ENCODE data around the gene CELF2. TPM values are rescaled to one million over a fixed set of nuclear protein-coding genes. Genes with fewer than 3 reads are reported as not detected.

The CELF2 gene
- total RNA-seq, 1 donor from 2014 or later = 31.6 TPM

- H3K36me3 ChIP-seq = no peaks in the 10 kb centered on the region
- H3K9ac ChIP-seq = no peak overlapping the region
- no peaks in the 10 kb centered on the region for H3K9me3 Mint-ChIP-seq
- no peak overlapping the region for H3K27ac ChIP-seq
- no peaks in the 10 kb centered on the region for H3K27me3 ChIP-seq
- peaks cover 7% of the 10 kb centered on the region for H3K36me3 Mint-ChIP-seq
- no peaks in the 10 kb centered on the region for H4K20me1 ChIP-seq (ENCODE audit: low read depth)
- H3F3A ChIP-seq (ENCODE audit: low read depth) = no peaks in the 10 kb centered on the region
- no peak overlapping the region for H3K4me3 Mint-ChIP-seq
- DNase-seq (ENCODE audit: low spot score) = no peak
- no peaks in the 10 kb centered on the region for H3K79me2 ChIP-seq (ENCODE audit: low read depth)
- peaks cover 10% of the 10 kb centered on the region for H3K4me1 Mint-ChIP-seq
- no peaks in the 10 kb centered on the region for H3K4me1 ChIP-seq
- H2AFZ ChIP-seq (replicated peaks) = no peak overlapping the region
- TF ChIP-seq CTCF (IDR thresholded peaks at IDR 0.05) (no peak), EZH2phosphoT487 (IDR thresholded peaks at IDR 0.05) (no peak), EZH2 (IDR thresholded peaks at IDR 0.05) (no peak)
- peaks cover 2% of the 10 kb centered on the region for H3K27me3 Mint-ChIP-seq (ENCODE audit: insufficient read depth, low read depth)
- no peak overlapping the region for H3K4me3 ChIP-seq
- H3K27ac Mint-ChIP-seq = no peak overlapping the region
- no peak overlapping the region for H3K4me2 ChIP-seq
- H3K9me3 ChIP-seq (ENCODE audit: low read depth) = no peaks in the 10 kb centered on the region
Measured at GRCh38 chr10:11260170-11260569, 242.5 kb downstream of the CELF2 start.

- no peak overlapping the region for H3K4me2 ChIP-seq
- H3K9me3 ChIP-seq (ENCODE audit: low read depth) = no peaks in the 10 kb centered on the region
- no peaks in the 10 kb centered on the region for H3K79me2 ChIP-seq (ENCODE audit: low read depth)
- no peak for DNase-seq (ENCODE audit: low spot score)
- no peak for TF ChIP-seq EZH2 (IDR thresholded peaks at IDR 0.05)
- TF ChIP-seq CTCF (IDR thresholded peaks at IDR 0.05) = no peak
- TF ChIP-seq EZH2phosphoT487 (IDR thresholded peaks at IDR 0.05) = no peak
- no peaks in the 10 kb centered on the region for H4K20me1 ChIP-seq (ENCODE audit: low read depth)
- H3K9ac ChIP-seq = no peak overlapping the region
- Mint-ChIP-seq H3K27ac (no peak overlapping the region), H3K4me1 (peaks cover 19% of the 10 kb centered on the region), H3K4me3 (no peak overlapping the region), H3K27me3 (ENCODE audit: insufficient read depth, low read depth) (no peaks in the 10 kb centered on the region), H3K9me3 (no peaks in the 10 kb centered on the region), H3K36me3 (peaks cover 5% of the 10 kb centered on the region)
- H3F3A ChIP-seq (ENCODE audit: low read depth) = peaks cover 2% of the 10 kb centered on the region
- no peak overlapping the region for H3K4me3 ChIP-seq
- H2AFZ ChIP-seq (replicated peaks) = no peak overlapping the region
- H3K27ac ChIP-seq = no peak overlapping the region
- H3K27me3 ChIP-seq = no peaks in the 10 kb centered on the region
- no peaks in the 10 kb centered on the region for H3K36me3 ChIP-seq
- peaks cover 6% of the 10 kb centered on the region for H3K4me1 ChIP-seq
Measured at GRCh38 chr10:11261143-11261542, 243.5 kb downstream of the CELF2 start.

DNA sequence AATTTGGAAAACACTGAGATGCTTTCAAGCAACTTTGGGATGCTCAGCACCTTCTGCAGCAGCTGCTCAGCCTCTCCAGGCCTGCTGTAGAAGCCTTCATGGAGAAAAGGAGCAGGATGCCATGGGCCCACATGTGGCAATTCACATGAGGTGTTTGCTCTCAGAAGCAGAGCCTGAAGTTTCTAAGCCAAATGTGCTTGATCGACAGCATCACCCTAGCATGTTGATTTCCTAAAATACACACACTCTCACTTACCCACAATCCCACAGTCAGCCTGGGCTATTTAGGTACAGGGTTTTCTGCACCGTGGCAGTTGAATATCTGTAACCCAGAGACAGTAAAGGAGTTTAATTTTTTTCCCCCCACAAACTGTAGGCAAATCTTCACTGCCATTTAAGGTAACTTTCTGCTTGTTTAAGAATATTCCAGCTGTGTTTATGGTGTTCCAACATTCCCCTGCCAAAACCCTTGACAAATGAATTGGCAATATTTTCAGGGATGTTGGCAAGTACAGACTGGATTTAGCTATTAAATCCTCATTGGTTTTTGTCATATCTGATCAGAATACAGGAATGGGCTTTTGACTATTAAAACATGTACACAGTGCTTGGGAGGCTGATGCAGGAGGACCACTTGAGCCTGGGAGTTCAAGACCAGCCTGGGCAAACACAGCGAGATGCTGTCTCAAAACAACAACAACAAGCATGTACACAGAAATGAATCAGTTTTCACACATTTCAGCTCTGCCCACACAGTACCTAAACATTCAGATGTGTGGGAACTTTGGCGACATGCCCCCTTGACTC lies 244.2 kb downstream of the CELF2 start:
- Histone ChIP-seq H3K4me3 (no peak overlapping the region), H3K36me3 (no peaks in the 10 kb centered on the region), H3K27me3 (no peaks in the 10 kb centered on the region), H3K27ac (no peak overlapping the region), H2AFZ (replicated peaks) (no peak overlapping the region), H4K20me1 (ENCODE audit: low read depth) (no peaks in the 10 kb centered on the region), H3K79me2 (ENCODE audit: low read depth) (no peaks in the 10 kb centered on the region), H3K9ac (no peak overlapping the region), H3K4me2 (no peak overlapping the region), H3F3A (ENCODE audit: low read depth) (peaks cover 9% of the 10 kb centered on the region), H3K4me1 (peaks cover 12% of the 10 kb centered on the region), H3K9me3 (ENCODE audit: low read depth) (no peaks in the 10 kb centered on the region)
- Mint-ChIP-seq H3K9me3 (no peaks in the 10 kb centered on the region), H3K27ac (no peak overlapping the region), H3K4me3 (no peak overlapping the region), H3K27me3 (ENCODE audit: insufficient read depth, low read depth) (no peaks in the 10 kb centered on the region), H3K36me3 (peaks cover 5% of the 10 kb centered on the region), H3K4me1 (peaks cover 26% of the 10 kb centered on the region)
- no peak for TF ChIP-seq EZH2 (IDR thresholded peaks at IDR 0.05)
- no peak for TF ChIP-seq EZH2phosphoT487 (IDR thresholded peaks at IDR 0.05)
- TF ChIP-seq CTCF (IDR thresholded peaks at IDR 0.05) = no peak
- no peak for DNase-seq (ENCODE audit: low spot score)
